ENCODE results near the gene PTK7. TPM values are rescaled to one million over a fixed set of nuclear protein-coding genes. Genes with fewer than 3 reads are reported as not detected.
A peak's percentile ranks its signal among the peaks of the same experiment; 100 is the strongest.

The PTK7 gene
- 100 to 1,000 TPM in 1 of 6 experiments, 10 to 100 TPM in 5; 62.8 to 115 (median 66.7) TPM for total RNA-seq (2021; fragmentation: NEBNext Ultra II Directional; extraction: Animal tissue kit (Norgen Biotek cat#: 25700))
- long read RNA-seq, full-length matches to known transcripts = 23 of 41 reads
- long read RNA-seq, partial matches to known transcripts = 14 of 41 reads
- long read RNA-seq, other reads (novel, unspliced or antisense) = 4 of 41 reads

DNA sequence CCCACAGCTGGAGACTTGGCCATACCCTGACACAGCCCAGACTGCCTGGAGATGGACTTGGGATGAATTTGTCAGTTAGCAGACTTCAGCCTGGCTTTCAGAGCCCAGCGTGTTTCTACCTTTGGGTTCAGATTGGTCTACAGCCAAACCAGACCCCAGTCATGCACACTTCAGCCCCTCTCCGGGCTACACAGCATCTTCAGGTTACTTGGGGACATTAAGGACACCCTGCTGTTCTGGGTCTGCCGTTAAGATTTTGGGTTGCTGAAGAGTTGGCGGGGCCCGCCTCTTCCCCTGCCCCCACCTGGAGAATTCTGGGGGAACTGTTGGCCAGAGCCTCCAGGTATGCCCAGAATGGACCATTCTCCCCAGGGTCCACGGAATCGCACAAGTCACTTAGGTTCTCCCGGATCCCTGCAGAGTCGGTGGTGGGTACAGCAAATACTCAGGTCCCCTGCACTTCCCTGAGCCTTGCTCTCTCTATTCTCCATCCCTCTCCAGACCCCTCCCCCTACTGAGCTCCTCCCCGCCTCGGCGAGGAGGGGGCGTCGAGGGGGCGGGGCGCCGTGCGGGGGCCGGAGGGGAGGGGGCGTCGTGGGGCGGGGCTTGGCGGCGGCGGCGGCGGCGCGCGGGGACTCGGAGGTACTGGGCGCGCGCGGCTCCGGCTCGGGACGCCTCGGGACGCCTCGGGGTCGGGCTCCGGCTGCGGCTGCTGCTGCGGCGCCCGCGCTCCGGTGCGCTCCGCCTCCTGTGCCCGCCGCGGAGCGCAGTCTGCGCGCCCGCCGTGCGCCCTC is at the start of gene PTK7:
Gene PTK7, plus strand, starts transcription at position 645 of the 794 bp plus-strand sequence. CDS start 175 bp downstream, outside the sequence.
- H3K27ac Mint-ChIP-seq = peak within 1 kb of the TSS; percentile 67

DNA sequence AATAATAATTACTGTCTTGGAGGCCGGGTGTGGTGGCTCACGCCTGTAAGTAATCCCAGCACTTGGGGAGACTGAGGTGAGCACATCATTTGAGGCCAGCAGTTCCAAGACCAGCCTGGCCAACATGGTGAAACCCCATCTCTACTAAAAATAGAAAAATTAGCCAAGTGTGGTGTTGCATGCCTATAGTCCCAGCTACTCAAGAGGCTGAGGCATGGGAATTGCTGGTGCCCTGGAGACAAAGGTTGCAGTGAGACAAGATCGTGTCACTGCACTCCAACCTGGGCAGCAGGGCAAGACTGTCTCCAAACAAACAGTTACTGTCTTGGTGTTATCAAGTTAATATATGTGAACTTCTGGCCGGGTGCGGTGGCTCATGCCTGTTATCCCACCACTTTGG is 49.7 kb upstream of the PTK7 start:
- H3K4me3 Mint-ChIP-seq = no peak overlapping the region
- H3K9me3 Mint-ChIP-seq = no peaks in the 10 kb centered on the region
- H3K27ac Mint-ChIP-seq = no peak overlapping the region
- no peaks in the 10 kb centered on the region; the same call in 1 of the 2 replicates for H3K27me3 Mint-ChIP-seq (ENCODE audit: insufficient read depth)
- TF ChIP-seq, protein P1, sequence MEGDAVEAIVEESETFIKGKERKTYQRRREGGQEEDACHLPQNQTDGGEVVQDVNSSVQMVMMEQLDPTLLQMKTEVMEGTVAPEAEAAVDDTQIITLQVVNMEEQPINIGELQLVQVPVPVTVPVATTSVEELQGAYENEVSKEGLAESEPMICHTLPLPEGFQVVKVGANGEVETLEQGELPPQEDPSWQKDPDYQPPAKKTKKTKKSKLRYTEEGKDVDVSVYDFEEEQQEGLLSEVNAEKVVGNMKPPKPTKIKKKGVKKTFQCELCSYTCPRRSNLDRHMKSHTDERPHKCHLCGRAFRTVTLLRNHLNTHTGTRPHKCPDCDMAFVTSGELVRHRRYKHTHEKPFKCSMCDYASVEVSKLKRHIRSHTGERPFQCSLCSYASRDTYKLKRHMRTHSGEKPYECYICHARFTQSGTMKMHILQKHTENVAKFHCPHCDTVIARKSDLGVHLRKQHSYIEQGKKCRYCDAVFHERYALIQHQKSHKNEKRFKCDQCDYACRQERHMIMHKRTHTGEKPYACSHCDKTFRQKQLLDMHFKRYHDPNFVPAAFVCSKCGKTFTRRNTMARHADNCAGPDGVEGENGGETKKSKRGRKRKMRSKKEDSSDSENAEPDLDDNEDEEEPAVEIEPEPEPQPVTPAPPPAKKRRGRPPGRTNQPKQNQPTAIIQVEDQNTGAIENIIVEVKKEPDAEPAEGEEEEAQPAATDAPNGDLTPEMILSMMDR (IDR thresholded peaks at IDR 0.05) = no peak
- no peak for DNase-seq
- peaks cover 10% of the 10 kb centered on the region for H3K4me1 Mint-ChIP-seq (ENCODE audit: low read depth)
- H3K36me3 Mint-ChIP-seq (ENCODE audit: low read depth) = peaks cover 27% of the 10 kb centered on the region

More for the DNA sequence above, at the start of gene PTK7:
- DNase-seq = no peak
- Mint-ChIP-seq H3K27me3 (ENCODE audit: insufficient read depth) (peaks cover 1% of the 10 kb centered on the region; the same call in 1 of the 2 replicates), H3K9me3 (no peaks in the 10 kb centered on the region), H3K4me1 (ENCODE audit: low read depth) (peaks cover 31% of the 10 kb centered on the region), H3K36me3 (ENCODE audit: low read depth) (no peaks in the 10 kb centered on the region; the same call in 1 of the 2 replicates), H3K4me3 (peak within 1 kb of the TSS; percentile 89)
- TF ChIP-seq, protein P1 (IDR thresholded peaks at IDR 0.05) = no peak

DNA sequence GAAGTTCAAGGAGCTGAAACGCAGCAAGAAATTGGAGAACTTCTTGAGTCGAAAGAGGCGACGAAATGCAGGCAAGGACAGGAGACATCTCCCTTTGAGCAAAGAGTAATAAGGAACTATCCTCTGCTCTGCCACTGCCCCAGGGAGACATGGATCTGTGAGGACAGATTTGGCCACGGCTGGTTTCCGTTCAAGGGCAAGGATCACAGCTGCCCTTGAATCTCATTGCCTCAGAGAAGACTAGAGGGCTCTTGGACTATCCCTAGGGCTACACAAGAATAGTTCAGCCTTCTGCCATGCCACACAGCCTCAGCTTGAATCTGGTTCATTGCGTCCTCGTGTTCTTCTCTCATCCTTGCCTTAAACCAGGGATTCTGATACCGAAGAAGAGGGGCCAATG is 47.0 kb upstream of the PTK7 start:
- peaks cover 6% of the 10 kb centered on the region for H3K4me1 Mint-ChIP-seq (ENCODE audit: low read depth)
- TF ChIP-seq, protein P1 (IDR thresholded peaks at IDR 0.05) = no peak
- H3K27me3 Mint-ChIP-seq (ENCODE audit: insufficient read depth) = 0 out of 2 replicates have a peak, but pooled peaks cover 2% of the 10 kb centered on the region

DNA sequence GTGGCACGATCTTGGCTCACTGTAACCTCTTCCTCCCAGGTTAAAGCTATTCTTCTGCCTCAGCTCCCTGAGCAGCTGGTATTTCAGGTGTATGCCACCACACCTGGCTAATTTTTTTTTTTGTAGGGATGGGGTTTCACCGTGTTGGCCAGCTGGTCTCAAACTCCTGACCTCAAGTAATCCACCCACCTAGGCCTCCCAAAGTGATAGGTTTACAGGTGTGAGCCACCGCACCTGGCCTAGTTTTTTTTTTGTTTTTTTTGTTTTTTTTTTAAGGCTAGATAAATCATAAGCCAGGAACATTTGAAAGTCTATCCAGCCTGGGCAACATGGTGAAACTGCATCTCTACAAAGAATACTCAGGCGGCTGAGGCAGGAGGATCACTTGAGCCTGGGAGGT is 43.8 kb upstream of the PTK7 start:
- H3K27me3 Mint-ChIP-seq (ENCODE audit: insufficient read depth) = peaks cover 2% of the 10 kb centered on the region; the same call in 1 of the 2 replicates
- no peak overlapping the region for H3K4me3 Mint-ChIP-seq
- DNase-seq = no peak
- no peaks in the 10 kb centered on the region for H3K4me1 Mint-ChIP-seq (ENCODE audit: low read depth)
- peaks cover 25% of the 10 kb centered on the region for H3K36me3 Mint-ChIP-seq (ENCODE audit: low read depth)
- H3K27ac Mint-ChIP-seq = no peak overlapping the region
- TF ChIP-seq, protein P1 (IDR thresholded peaks at IDR 0.05) = no peak
- H3K9me3 Mint-ChIP-seq = no peaks in the 10 kb centered on the region

More for the DNA sequence above, 47.0 kb upstream of the PTK7 start:
- H3K36me3 Mint-ChIP-seq (ENCODE audit: low read depth) = peaks cover 34% of the 10 kb centered on the region
- H3K4me3 Mint-ChIP-seq = no peak overlapping the region
- no peak overlapping the region for H3K27ac Mint-ChIP-seq
- H3K9me3 Mint-ChIP-seq = no peaks in the 10 kb centered on the region
- no peak for DNase-seq

DNA sequence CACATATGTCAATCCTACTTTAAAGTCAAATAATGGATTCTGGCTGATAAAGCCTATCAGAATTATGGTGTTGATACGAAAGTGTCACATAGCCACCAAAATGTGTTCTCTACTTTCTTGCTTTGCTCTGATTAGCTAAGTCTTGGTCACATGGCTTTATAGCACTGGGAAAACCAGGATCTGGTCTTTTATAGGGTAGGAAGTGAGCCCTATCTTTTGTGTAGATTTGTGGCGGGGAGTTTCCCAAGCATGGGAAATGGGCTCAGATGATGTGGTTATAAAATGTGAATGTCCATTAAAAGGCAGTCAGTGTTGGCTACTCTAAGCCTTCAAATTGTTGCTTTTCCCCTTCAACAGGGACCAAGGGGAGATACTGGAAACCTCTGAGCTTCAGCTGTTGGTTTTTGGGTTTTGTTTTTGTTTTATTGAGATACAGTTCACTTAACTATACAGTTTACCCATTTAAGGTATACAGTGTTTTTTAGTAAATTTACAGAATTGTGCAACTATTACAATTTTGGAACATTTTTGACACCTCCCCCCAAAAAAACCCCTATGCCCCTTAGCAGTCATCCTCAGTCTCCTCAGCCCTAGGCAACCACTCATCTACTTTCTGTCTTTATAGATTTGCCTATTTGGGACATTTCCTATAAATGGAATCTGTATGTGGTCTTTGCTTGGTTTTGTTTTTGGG is 42.5 kb upstream of the PTK7 start:
- TF ChIP-seq, protein P1 (IDR thresholded peaks at IDR 0.05) = no peak
- no peaks in the 10 kb centered on the region for H3K9me3 Mint-ChIP-seq
- peaks cover 29% of the 10 kb centered on the region for H3K36me3 Mint-ChIP-seq (ENCODE audit: low read depth)
- DNase-seq = no peak
- H3K27ac Mint-ChIP-seq = peak overlapping the region; percentile 35
- H3K4me1 Mint-ChIP-seq (ENCODE audit: low read depth) = no peaks in the 10 kb centered on the region
- no peak overlapping the region for H3K4me3 Mint-ChIP-seq
- H3K27me3 Mint-ChIP-seq (ENCODE audit: insufficient read depth) = peaks cover 6% of the 10 kb centered on the region; the same call in 1 of the 2 replicates
